HG02763 (cell line): ENCODE results near the gene CDH4.

Experiments used
- ATAC-seq: cut with Tn5 transposase; IDR thresholded peaks from one replicate; pipeline ENCODE4 v1.9.1; 2021; ENCODE audit warnings: mild to moderate bottlenecking, moderate library complexity; ENCODE audit not compliant: unreplicated experiment

CDH4 gene

GRCh38 chr20:61544910-61545889 lies 293.1 kb downstream of the CDH4 start:
- no peak for ATAC-seq

DNA sequence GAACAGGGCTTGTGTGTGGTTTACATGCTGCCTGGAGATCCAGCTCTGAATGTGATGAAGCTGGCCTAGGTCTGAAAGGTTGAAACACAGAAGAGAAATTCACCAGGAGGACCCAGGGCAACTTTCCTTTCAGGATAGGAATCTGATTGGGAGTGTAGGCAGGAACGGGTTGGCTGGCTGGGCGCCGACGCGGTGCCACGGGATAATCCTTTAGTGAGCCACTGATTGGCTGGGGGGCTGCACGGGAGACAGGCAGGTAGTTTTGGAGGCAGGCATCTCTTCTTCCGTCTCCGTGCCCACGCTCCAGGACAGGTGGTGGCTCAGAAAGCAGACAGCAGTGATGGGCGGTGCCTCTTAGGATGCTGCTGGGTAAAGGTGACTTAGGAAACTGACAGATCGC lies 294.6 kb downstream of the CDH4 start:
- no peak for ATAC-seq

GRCh38 chr20:61548069-61548468 lies 296.0 kb downstream of the CDH4 start:
- ATAC-seq, result no peak

GRCh38 chr20:61549865-61550264 lies 297.8 kb downstream of the CDH4 start:
- ATAC-seq, result no peak

- no peak for ATAC-seq
These were observed 299.3 kb downstream of the CDH4 start for GRCh38 chr20:61551401-61551800.

- ATAC-seq, result no peak
These were observed 302.6 kb downstream of the CDH4 start for GRCh38 chr20:61554617-61555016.

DNA sequence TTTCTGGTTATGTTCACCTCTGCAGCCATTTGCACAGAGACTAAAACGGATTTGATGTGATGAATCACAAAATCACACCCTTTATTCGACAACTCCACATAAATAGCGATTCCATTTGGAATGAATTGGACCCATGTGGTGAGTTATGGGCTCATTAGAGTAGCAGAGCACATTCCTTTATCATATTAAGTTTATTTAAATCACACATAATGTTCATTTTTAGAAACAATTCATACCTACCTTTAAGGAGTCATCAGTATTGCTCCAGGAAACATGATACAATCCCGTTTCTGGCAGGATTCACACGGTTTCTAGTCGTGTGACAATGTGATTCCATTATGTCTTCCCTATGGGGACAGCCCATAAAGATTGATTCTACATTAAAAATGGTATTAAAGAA lies 303.5 kb downstream of the CDH4 start:
- ATAC-seq, result no peak

DNA sequence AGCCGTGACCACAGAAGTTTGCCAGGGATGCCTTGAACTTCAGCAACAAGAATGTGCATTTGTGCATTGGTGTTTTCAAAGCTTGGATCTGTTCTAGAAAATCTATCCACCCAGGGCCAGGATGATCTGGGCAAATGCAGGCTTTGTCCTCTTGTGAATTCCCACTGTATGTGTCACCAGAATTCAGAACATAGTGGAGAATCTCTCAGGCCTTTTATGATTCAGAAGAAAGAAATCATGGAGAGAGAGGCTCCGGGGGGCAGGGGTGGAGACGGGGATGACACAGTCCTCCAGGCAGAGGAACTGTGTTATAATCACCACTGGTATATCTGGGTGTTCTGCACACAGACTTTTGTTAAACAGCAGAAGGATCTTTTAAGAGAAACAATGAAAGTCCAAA lies 304.1 kb downstream of the CDH4 start:
- no peak for ATAC-seq

GRCh38 chr20:61556673-61557072 lies 304.6 kb downstream of the CDH4 start:
- ATAC-seq, result no peak

- ATAC-seq, result no peak
These were observed 305.6 kb downstream of the CDH4 start for GRCh38 chr20:61557621-61558020.

- no peak for ATAC-seq
These were observed 306.7 kb downstream of the CDH4 start for GRCh38 chr20:61558726-61559125.

- ATAC-seq, result no peak
These were observed 307.8 kb downstream of the CDH4 start for GRCh38 chr20:61559706-61560315.

- no peak for ATAC-seq
These were observed 308.3 kb downstream of the CDH4 start for GRCh38 chr20:61560361-61560853.

DNA sequence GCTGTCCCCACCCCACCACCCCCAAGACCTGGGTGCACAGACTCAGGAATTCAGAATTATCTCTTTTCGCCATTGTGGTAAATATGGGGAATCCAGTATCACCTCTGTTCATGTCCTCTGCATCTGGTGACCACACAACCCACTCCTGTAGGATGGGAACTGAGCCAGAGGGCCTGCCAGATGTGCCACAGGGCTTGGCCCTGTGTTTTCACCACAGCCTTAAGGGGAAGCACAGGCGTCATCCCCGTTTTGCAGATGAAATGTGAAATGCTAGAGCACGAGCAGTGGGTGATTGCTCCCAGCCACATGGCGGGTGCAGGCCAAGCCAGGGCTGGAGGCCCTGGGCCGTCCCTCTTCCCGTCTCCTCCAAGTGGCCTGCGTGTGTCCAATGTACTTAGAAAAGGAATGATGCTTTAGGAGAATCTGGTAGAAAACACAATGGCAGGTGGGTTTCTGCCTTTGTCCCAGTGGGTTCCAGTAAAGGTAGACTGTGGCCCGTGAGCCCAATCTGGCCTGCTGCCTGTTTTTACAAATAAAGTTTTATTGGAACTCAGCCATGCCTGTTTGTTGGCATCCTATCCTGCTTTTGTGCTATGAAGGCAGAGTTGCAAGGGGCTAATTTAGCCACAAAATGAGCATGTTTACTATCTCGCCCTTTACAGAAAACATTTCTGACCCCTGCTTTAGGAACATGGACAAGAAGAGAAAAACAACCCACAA lies 309.2 kb downstream of the CDH4 start:
- ATAC-seq, result no peak

GRCh38 chr20:61562491-61562890 lies 310.4 kb downstream of the CDH4 start:
- no peak for ATAC-seq

DNA sequence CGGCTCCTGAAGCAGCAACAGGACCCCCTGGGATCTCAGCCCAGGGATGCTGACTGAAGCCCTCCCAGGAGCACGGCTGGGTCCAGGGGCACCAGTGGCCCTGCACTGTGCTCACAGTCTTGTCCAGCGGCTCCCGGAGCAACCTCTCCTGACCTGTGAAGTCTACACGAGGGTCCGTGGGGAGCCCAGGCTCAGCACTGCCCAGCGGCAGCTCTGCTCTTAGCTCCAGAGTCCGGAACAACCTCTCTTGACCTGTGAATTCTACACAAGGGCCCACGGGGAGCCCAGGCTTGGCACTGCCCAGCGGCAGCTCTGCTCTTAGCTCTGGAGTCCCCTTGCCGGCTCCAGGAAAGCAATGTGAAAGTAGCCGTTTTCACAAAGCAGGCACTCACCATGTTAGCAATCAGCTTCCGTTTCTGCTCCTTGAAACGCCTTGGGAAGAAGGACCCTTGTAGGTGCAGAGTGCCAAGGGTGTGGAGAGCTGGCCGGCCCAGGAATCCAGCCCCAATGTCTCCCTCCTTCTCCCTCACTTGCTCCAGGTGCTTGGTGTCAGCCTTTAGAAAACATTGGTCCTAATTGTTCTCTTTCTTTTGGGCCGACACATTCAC lies 310.9 kb downstream of the CDH4 start:
- no peak for ATAC-seq

GRCh38 chr20:61564628-61565027 lies 312.6 kb downstream of the CDH4 start:
- no peak for ATAC-seq

- no peak for ATAC-seq
These were observed 313.7 kb downstream of the CDH4 start for GRCh38 chr20:61565791-61566190.

- no peak for ATAC-seq
These were observed 314.6 kb downstream of the CDH4 start for GRCh38 chr20:61566691-61567090.

- ATAC-seq, result no peak
These were observed 315.1 kb downstream of the CDH4 start for GRCh38 chr20:61567204-61567603.

DNA sequence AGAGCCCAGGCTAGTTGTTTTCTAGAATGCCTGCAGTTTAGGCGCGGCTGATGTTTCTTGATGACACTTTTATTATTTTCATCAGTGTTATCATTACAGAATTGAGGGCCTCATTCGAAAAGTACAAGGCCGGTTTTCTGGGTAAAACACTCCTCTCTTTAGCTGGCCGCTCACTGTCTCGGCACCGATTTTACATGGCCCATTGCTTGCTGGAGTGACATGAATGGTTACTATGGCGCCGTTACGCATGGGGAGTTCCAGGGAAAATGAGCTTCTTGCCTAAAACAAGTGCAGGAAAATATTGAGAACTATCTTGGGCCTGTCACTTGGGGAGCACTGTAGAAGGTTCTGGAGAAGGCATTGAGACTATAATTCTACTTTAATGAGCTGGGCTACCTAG lies 317.8 kb downstream of the CDH4 start:
- ATAC-seq, result no peak
